NCI-H82 treated with DMSO at 0.1 percent for 48 hours (cell line): ENCODE measurements around the gene SARNP.

Source experiments
- DNase-seq: peaks from one replicate; lab custom pipeline; 2025; ENCODE audit not compliant: unreplicated experiment; lab: John Stamatoyannopoulos, UW

The SARNP gene

GRCh38 chr12:55743406-55744339 is 73.9 kb downstream of the SARNP start:
- DNase-seq, result no peak

DNA sequence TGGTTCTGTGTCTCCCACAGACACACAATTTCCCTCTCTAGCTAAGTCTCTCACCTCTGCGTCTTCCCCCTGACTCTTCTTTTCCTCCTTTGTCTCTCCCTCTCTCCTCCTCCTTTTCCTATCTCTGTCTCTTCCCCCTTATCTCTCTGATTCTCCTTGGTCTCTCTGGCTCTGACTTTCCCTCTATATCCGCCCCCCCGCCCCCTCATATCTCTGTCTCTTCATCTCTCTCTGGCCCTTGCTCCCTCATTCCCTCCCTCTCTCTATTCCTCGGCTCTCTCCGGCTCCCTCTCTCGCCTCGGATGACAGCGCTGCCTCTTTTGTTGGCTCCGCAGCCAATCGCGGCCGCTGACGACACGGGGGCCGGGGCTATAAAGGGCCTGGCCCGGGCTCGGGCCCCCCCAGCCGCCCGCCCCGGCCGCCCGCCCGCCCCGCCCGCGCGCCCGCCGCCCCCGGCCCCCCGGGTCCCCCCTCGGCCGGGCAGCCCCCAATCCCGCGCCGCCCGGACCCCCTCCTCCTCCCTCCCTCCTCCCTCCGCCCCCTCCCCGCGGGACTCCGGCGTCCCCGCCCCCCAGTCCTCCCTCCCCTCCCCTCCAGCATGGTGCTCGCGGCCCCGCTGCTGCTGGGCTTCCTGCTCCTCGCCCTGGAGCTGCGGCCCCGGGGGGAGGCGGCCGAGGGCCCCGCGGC is 74.7 kb downstream of the SARNP start, which contains the start of gene GDF11:
Gene GDF11 (plus strand): TSS at position 404 of the 687 bp plus-strand sequence. CDS start 195 bp downstream, at position 599.
- DNase-seq, result peak; percentile 51

GRCh38 chr12:55741931-55742680 is 75.4 kb downstream of the SARNP start:
- no peak for DNase-seq

GRCh38 chr12:55739025-55739378 is 78.5 kb downstream of the SARNP start:
- no peak for DNase-seq

- DNase-seq, result peak; percentile 88
Observed at GRCh38 chr12:55738123-55739024, 79.2 kb downstream of the SARNP start.

GRCh38 chr12:55737581-55738122 is 79.9 kb downstream of the SARNP start:
- peak; percentile 42 for DNase-seq

DNA sequence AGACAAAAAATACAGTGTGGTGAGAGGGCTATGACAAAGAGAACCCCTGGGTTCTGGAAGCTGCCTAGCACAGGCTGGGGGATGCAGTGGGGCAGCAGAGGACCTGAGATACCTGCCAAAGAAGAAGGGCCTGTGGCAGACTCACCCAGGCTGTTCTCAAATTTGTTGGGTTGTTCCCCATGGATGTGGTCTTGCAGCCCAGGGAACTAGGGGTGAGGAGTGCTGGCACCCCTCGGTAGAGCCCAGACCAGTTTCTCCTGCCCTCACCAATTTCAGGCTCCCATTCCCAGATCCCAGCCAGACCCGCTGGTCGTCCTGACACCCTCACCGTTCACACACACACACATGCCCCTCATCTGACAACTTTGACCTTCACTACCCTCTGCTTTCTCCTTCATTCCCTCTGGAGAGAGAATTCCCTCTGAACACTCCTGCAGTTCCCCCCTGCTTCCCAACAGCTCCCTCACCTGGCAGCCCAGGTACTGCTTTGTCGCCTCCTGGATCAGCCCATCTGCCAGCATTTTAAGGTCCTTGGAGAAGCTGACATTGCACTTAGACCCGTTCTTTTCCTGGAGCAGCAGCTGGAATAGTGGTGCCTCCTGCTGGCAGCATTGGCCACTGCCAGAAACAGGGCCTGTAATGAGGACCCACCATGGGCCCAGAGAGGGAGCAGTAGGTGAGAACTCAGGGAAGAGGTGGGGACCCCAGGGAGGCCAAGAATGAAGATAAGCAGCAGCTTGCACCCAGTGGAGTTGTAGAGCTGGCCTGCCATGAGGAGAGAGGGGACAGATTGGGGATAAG is 80.5 kb downstream of the SARNP start:
- DNase-seq, result peak; percentile 77

DNA sequence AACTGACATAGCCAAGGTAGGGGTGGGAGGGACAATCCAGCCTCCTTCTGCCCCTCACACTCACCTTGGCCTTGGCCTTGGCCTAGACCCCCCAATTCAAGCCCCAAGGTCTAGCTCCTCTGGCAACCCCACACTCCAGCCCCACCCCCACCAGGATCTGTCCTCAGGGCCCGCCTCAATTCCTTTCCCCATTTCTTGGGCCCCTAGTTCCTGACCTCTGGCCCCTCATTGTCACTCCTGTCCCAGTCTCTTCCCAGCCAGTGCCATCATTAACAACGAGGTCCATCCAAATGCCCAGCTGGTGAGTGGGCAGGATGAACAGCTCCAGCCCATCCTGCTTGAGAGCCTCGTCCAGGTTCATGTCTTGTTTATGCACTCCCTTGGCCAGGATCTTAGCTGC is 81.4 kb downstream of the SARNP start:
- no peak for DNase-seq

- DNase-seq, result no peak
Observed at GRCh38 chr12:55734595-55734994, 82.9 kb downstream of the SARNP start.

DNA sequence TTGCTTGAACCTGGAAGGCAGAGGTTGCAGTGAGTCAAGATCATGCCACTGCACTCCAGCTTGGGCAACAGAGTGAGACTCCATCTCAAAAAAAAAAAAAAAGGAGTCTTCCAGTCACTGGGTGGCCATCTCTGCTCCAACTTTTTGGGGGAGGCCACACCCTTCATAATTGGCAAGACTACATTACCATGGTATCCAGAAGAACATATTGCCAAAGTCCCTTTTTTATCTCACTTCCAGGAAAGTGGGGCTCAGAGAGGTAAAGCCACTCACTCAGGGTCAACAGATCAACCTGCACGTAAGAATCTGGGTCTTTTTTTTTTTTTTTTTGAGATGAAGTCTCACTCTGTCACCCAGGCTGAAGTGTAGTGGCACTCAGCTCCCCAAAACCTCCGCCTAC is 83.7 kb downstream of the SARNP start:
- no peak for DNase-seq

- no peak for DNase-seq
Observed at GRCh38 chr12:55733021-55733555, 84.4 kb downstream of the SARNP start.

- no peak for DNase-seq
Observed at GRCh38 chr12:55732288-55732687, 85.2 kb downstream of the SARNP start.

DNA sequence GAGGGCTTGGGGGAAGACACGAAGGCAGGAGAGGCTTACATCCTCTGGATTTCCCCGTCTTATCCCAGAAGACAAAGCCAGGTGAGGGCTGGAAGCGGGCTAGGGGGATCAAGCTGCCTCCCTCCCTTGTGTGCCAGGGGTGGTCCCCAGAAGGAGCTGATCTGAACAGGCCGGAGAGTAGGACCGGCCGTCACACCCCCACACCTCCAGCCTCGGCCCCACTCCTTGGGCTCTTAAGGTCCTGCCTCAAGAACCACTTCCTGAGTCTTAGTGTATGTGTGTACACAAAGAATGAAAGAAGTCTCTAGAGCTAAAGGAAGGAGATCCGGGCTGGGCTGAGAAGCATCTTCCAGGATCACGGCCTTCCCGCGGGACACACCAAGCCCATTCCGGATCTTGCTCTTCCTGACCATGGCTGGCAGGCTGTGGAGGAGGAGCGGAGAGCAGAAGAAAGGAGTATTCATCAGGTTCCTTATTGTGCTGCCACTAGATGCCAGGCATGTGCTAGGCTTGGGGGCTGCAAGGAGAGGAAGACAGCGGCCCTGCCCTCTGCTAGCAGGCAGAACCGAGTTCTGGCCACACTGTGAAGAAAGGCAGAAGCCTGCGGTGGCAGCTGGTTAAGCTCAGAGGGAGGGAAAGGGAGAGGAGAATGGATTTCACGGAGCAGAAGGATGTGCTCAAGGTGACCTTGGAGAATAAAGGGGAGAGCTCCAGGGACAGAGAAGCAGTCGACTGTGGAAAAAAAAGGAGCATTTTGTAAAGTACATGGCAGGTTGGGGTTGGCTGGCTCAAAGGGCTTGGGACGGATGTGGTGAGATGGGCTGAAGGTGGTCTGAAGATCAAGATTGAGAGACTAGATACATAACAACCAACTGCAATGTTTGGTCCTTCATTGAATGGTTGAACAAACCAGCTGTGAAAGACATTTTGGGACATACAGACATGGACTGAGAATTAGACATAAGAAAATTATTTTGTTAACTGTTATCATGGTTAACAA is 87.4 kb downstream of the SARNP start:
- no peak for DNase-seq

DNA sequence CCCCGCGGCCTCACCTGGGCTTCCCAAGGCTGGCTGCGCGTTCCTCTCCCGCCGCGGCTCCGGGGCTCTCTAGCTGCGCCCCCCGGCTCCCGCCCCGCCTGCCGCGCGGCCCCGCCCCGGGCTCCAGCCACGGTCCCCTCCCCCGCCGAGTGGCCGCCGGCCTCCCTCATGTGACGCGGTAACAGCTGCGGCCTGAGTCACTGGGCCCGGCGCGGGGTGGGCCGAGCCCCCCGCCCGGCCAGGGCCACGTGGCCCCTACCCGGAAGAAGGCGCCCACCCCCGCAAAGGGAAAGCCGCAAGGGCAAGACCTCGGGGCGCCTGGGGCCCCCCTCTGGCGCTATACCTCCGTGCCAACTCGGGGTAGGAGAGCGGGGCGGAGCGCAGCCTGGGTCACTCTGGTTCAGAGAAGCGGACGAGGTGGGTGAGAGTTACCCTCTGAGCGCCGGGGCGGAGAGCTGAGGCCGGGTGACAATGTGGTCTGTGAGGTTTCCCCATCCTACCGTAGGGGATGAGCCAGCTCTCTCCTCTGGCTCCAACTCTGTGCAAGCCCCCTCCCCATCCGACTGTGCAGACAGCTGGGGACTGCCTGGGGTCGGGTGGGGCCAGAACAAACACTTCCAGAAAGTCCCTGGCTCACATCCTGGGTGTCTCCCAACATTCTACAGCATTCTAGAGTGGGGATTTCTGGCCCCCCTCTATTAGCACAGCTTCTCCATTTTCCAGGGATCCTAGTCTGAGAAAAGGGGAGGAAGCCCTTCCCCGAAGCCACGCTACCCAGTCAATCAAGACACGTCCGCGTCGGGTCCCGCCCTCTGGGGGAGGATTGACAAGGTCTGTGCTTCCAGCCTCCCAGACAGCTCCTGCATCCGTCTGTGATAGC is 88.3 kb downstream of the SARNP start, which contains the start of gene CD63:
Gene CD63 (minus strand): TSS at position 71 of the 880 bp plus-strand sequence. CDS start 668 bp downstream, outside the sequence.
- DNase-seq, result peak; percentile 44

DNA sequence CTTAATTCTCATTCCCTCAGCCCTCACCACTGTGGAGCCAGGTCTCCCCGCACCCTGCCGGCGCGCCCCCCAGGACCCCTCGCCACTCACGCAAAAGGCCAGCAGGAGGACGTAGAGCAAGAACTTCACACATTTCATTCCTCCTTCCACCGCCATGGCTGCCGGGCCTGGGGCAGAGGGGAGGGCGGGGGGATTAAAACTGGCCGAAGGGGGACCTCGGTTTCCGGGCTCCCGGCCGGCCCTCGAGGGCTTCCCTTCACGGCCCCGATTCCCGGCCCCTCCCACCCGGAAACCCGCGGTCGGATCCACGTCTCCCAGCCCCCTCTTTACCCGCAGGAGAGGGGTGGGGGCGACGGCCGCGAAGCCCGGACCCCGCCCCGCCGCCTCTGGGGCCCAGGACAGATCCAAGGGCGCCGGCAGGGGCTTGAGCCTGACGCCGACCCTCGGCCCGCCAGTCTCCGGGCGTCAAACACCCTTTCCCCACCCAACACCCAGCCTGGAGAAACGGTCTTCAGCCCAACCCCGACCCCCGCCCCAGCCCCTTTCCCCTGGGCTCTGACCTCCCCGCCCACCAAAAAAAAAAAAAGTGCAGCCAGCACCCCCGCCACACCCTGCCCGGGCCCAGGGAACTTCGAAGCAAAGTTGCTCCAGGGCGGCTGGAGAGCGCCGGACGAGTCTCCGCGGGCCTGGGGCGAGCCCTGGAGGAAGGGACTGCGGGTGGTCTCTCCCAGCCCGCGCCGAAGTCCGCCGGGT is 89.2 kb downstream of the SARNP start:
- no peak for DNase-seq

GRCh38 chr12:55727643-55728185 is 89.8 kb downstream of the SARNP start:
- no peak for DNase-seq
